HFFc6 (cell line): ENCODE measurements around the gene SLC24A5. TPM values are rescaled to one million over a fixed set of nuclear protein-coding genes. Genes with fewer than 3 reads are reported as not detected.

Source experiments
- DNase-seq: peaks from one replicate; pipeline ENCODE4 v3.0.0-alpha.2; 2018
- H3K27ac Mint-ChIP-seq: 2 replicates; pipeline ENCODE4 v1.8.0; 2020; ENCODE audit warnings: mild to moderate bottlenecking, mixed read lengths
- H3K27me3 Mint-ChIP-seq: 2 replicates; pipeline ENCODE4 v1.8.0; 2021; ENCODE audit warnings: mild to moderate bottlenecking, moderate library complexity, mixed read lengths; ENCODE audit not compliant: insufficient read depth
- H3K36me3 Mint-ChIP-seq: 2 replicates; pipeline ENCODE4 v1.8.0; 2021; ENCODE audit warnings: low read depth, mixed read lengths
- H3K4me1 Mint-ChIP-seq: 2 replicates; pipeline ENCODE4 v1.8.0; 2020; ENCODE audit warnings: low read depth, mixed read lengths
- H3K4me3 Mint-ChIP-seq: 2 replicates; pipeline ENCODE4 v1.8.0; 2020; ENCODE audit warnings: mild to moderate bottlenecking, moderate library complexity, mixed read lengths
- H3K9me3 Mint-ChIP-seq: 2 replicates; pipeline ENCODE4 v1.8.0; 2020; ENCODE audit warnings: mild to moderate bottlenecking, mixed read lengths
- long read RNA-seq: library from polyadenylated mRNA; unstranded; transcript quantifications from one replicate; pipeline ENCODE4 v2.0.0, GENCODE V29; 2019
- total RNA-seq, 6 experiments: library from RNA; stranded (reverse); fragmentation: NEBNext Ultra II Directional; extraction: Animal tissue kit (Norgen Biotek cat#: 25700); gene quantifications; 2 replicates in 1 of 6; 3 replicates in 5 of 6; pipeline ENCODE4 v1.2.3, GENCODE V29; 2021
- TF ChIP-seq, protein P1 (sequence below): fragments of 200-600 bp; sonication (generic); IDR thresholded peaks from 2 replicates; pipeline ENCODE4 v1.5.0; 2021; ENCODE audit warnings: antibody characterized with exemption, mild to moderate bottlenecking

SLC24A5 gene
- total RNA-seq, result not detected
- long read RNA-seq, partial matches to known transcripts, result 0 of 1 reads
- long read RNA-seq, other reads (novel, unspliced or antisense), result 1 of 1 reads

DNA sequence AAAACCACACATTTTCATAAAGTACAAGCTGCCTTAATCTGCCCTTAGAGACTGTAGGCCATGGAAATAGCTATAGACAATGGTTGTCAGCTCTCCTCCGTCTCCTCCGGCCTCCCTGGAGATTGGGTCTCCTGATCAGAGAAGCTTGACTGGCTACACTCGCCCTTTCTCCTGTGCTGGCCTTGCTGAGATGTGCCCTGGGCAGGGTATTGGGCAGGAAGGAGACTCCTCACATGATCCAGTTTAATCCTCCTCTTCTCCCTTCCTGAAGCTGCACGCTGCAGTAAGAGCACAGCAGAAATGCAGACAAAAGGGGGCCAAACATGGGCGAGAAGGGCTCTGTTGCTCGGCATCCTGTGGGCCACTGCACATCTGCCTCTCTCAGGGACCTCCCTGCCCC lies at the start of gene SLC24A5:
SLC24A5 (plus strand) TSS at position 246 of the 400 bp plus-strand sequence; CDS start at position 301, 55 bp downstream.
- Mint-ChIP-seq H3K27me3 (peaks cover 11% of the 10 kb centered on the region), H3K4me3 (no peak within 1 kb of the TSS), H3K9me3 (no peaks in the 10 kb centered on the region), H3K36me3 (no peaks in the 10 kb centered on the region), H3K4me1 (peaks cover 6% of the 10 kb centered on the region; the same call in 1 of the 2 replicates), H3K27ac (no peak within 1 kb of the TSS)
- DNase-seq, result no peak
- TF ChIP-seq, protein P1, sequence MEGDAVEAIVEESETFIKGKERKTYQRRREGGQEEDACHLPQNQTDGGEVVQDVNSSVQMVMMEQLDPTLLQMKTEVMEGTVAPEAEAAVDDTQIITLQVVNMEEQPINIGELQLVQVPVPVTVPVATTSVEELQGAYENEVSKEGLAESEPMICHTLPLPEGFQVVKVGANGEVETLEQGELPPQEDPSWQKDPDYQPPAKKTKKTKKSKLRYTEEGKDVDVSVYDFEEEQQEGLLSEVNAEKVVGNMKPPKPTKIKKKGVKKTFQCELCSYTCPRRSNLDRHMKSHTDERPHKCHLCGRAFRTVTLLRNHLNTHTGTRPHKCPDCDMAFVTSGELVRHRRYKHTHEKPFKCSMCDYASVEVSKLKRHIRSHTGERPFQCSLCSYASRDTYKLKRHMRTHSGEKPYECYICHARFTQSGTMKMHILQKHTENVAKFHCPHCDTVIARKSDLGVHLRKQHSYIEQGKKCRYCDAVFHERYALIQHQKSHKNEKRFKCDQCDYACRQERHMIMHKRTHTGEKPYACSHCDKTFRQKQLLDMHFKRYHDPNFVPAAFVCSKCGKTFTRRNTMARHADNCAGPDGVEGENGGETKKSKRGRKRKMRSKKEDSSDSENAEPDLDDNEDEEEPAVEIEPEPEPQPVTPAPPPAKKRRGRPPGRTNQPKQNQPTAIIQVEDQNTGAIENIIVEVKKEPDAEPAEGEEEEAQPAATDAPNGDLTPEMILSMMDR, result no peak

- peaks cover 6% of the 10 kb centered on the region; the same call in 1 of the 2 replicates for H3K9me3 Mint-ChIP-seq
- H3K27me3 Mint-ChIP-seq, result peaks cover 33% of the 10 kb centered on the region
- no peak overlapping the region for H3K27ac Mint-ChIP-seq
- no peak overlapping the region for H3K4me3 Mint-ChIP-seq
- DNase-seq, result no peak
- H3K4me1 Mint-ChIP-seq, result no peaks in the 10 kb centered on the region
- H3K36me3 Mint-ChIP-seq, result no peaks in the 10 kb centered on the region
- TF ChIP-seq, protein P1, result no peak
These were observed 47.8 kb upstream of the SLC24A5 start for GRCh38 chr15:48072941-48073340.

- Mint-ChIP-seq H3K9me3 (peaks cover 6% of the 10 kb centered on the region; the same call in 1 of the 2 replicates), H3K36me3 (no peaks in the 10 kb centered on the region), H3K4me1 (no peaks in the 10 kb centered on the region), H3K4me3 (no peak overlapping the region), H3K27ac (no peak overlapping the region), H3K27me3 (peaks cover 26% of the 10 kb centered on the region)
- no peak for DNase-seq
- TF ChIP-seq, protein P1, result no peak
These were observed 46.9 kb upstream of the SLC24A5 start for GRCh38 chr15:48073881-48074280.

GRCh38 chr15:48076454-48076853 lies 44.3 kb upstream of the SLC24A5 start:
- Mint-ChIP-seq H3K4me1 (no peaks in the 10 kb centered on the region), H3K4me3 (no peak overlapping the region), H3K36me3 (no peaks in the 10 kb centered on the region), H3K27ac (no peak overlapping the region), H3K9me3 (peaks cover 6% of the 10 kb centered on the region; the same call in 1 of the 2 replicates), H3K27me3 (peaks cover 21% of the 10 kb centered on the region)
- TF ChIP-seq, protein P1, result no peak
- no peak for DNase-seq

DNA sequence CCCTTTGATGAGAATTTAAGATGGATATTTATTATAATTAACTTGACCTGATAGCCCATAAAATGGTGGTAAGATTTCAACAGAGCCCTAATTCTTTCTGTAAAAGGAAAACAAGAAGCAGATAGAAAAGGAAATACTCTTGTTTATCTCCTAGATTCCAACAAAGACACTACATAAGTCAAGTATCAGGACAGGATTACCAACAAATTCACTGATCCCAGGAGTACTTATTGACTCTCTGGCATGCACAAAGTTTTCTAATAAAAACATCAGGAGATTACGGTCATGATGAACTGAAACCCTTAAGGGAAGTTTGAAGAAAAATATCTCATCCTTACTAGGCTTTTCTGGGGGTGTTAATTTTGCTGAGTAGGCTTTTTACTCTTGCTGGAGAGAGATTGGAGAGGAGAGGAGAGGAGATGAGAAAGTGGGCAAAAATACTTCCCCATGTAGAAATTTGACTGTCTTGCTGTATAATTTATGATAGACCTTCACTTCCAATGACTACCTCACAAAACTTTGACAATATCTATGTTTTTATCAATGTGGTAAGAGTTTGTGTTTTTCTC lies 43.1 kb upstream of the SLC24A5 start:
- TF ChIP-seq, protein P1, result no peak
- Mint-ChIP-seq H3K27ac (no peak overlapping the region), H3K4me3 (no peak overlapping the region), H3K36me3 (no peaks in the 10 kb centered on the region), H3K27me3 (peaks cover 23% of the 10 kb centered on the region), H3K9me3 (peaks cover 2% of the 10 kb centered on the region; the same call in 1 of the 2 replicates), H3K4me1 (no peaks in the 10 kb centered on the region)
- DNase-seq, result no peak
